NCI-H510A (cell line): ENCODE results near the gene CCSER1.
A peak's percentile ranks its signal among the peaks of the same experiment; 100 is the strongest.

ENCODE experiments used
- DNase-seq: peaks from one replicate; lab custom pipeline; 2025; lab: John Stamatoyannopoulos, UW

CCSER1 gene

GRCh38 chr4:90127223-90127705, at the start of gene CCSER1:
CCSER1 (plus strand) TSS chr4:90127394.
- peak; percentile 68 for DNase-seq

GRCh38 chr4:90078440-90078839, 48.8 kb upstream of the CCSER1 start:
- no peak for DNase-seq

GRCh38 chr4:90080116-90080515, 47.1 kb upstream of the CCSER1 start:
- no peak for DNase-seq

GRCh38 chr4:90081432-90082144, 45.6 kb upstream of the CCSER1 start:
- peak; percentile 10 for DNase-seq

- DNase-seq: no peak
These were observed 44.7 kb upstream of the CCSER1 start for GRCh38 chr4:90082449-90082848.

GRCh38 chr4:90084277-90084966, 42.8 kb upstream of the CCSER1 start:
- no peak for DNase-seq

GRCh38 chr4:90084967-90085295, 42.3 kb upstream of the CCSER1 start:
- no peak for DNase-seq

GRCh38 chr4:90093526-90093925, 33.7 kb upstream of the CCSER1 start:
- DNase-seq: no peak

- DNase-seq: no peak
These were observed 32.2 kb upstream of the CCSER1 start for GRCh38 chr4:90095000-90095399.

- DNase-seq: no peak
These were observed 27.4 kb upstream of the CCSER1 start for GRCh38 chr4:90099812-90100211.

- DNase-seq: no peak
These were observed 23.2 kb upstream of the CCSER1 start for GRCh38 chr4:90103991-90104390.

- DNase-seq: no peak
These were observed 21.9 kb upstream of the CCSER1 start for GRCh38 chr4:90105274-90105673.

- no peak for DNase-seq
These were observed 14.5 kb upstream of the CCSER1 start for GRCh38 chr4:90112715-90113114.

GRCh38 chr4:90113881-90114457, 13.2 kb upstream of the CCSER1 start:
- DNase-seq: no peak

GRCh38 chr4:90118527-90119195, 8.5 kb upstream of the CCSER1 start:
- no peak for DNase-seq

- no peak for DNase-seq
These were observed 7.2 kb upstream of the CCSER1 start for GRCh38 chr4:90120037-90120436.

- no peak for DNase-seq
These were observed 6.4 kb upstream of the CCSER1 start for GRCh38 chr4:90120815-90121214.

- no peak for DNase-seq
These were observed 5.4 kb upstream of the CCSER1 start for GRCh38 chr4:90121676-90122354.

- no peak for DNase-seq
These were observed 4.8 kb upstream of the CCSER1 start for GRCh38 chr4:90122355-90122748.

GRCh38 chr4:90124276-90124675, 2.9 kb upstream of the CCSER1 start:
- no peak for DNase-seq

- DNase-seq: no peak
These were observed 389 bp upstream of the CCSER1 start for GRCh38 chr4:90126805-90127204.

- DNase-seq: no peak
These were observed 632 bp downstream of the CCSER1 start for GRCh38 chr4:90127706-90128345.
